Neural progenitor cell (in vitro differentiated cells): ENCODE measurements around the gene BBS9. TPM values are rescaled to one million over a fixed set of nuclear protein-coding genes. Genes with fewer than 3 reads are reported as not detected.

Source experiments
- DNase-seq: peaks from one replicate; pipeline ENCODE4 v3.0.0-alpha.2; 2016; ENCODE audit warnings: low spot score
- H2AFZ ChIP-seq: fragments of 200-600 bp; sonication (generic); replicated peaks from 2 replicates; pipeline ENCODE4 v1.6.1; 2016; ENCODE audit warnings: antibody characterized with exemption
- H3F3A ChIP-seq: fragments of 200-600 bp; sonication (generic); 2 replicates; pipeline ENCODE4 v1.6.1; 2016; ENCODE audit warnings: antibody characterized with exemption, low read depth
- H3K27ac ChIP-seq: fragments of 200-600 bp; sonication (generic); 2 replicates; pipeline ENCODE4 v1.5.1; 2016; ENCODE audit warnings: mild to moderate bottlenecking
- H3K27me3 ChIP-seq: fragments of 200-600 bp; sonication (generic); 2 replicates; pipeline ENCODE4 v1.6.1; 2016; ENCODE audit warnings: mild to moderate bottlenecking, moderate library complexity
- H3K36me3 ChIP-seq: fragments of 200-600 bp; sonication (generic); 2 replicates; pipeline ENCODE4 v1.5.1; 2016
- H3K4me1 ChIP-seq: fragments of 200-600 bp; sonication (generic); 2 replicates; pipeline ENCODE4 v1.6.1; 2016; ENCODE audit warnings: mixed run types
- H3K4me2 ChIP-seq: fragments of 200-600 bp; sonication (generic); 2 replicates; pipeline ENCODE4 v1.6.1; 2016
- H3K4me3 ChIP-seq: fragments of 200-600 bp; sonication (generic); 2 replicates; pipeline ENCODE4 v1.5.1; 2016
- H3K79me2 ChIP-seq: fragments of 200-600 bp; sonication (generic); 2 replicates; pipeline ENCODE4 v1.6.1; 2016; ENCODE audit warnings: low read depth
- H3K9ac ChIP-seq: fragments of 200-600 bp; sonication (generic); 2 replicates; pipeline ENCODE4 v1.6.1; 2016
- H3K9me3 ChIP-seq: fragments of 200-600 bp; sonication (generic); 2 replicates; pipeline ENCODE4 v1.5.1; 2016; ENCODE audit warnings: low read depth
- H4K20me1 ChIP-seq: fragments of 200-600 bp; sonication (generic); 2 replicates; pipeline ENCODE4 v1.6.1; 2016; ENCODE audit warnings: low read depth
- H3K27ac Mint-ChIP-seq: 3 replicates; pipeline ENCODE4 v1.8.0; 2021; ENCODE audit warnings: mixed read lengths
- H3K27me3 Mint-ChIP-seq: 2 replicates; pipeline ENCODE4 v1.8.0; 2022; ENCODE audit warnings: low read depth, mild to moderate bottlenecking, inconsistent platforms, moderate library complexity, mixed read lengths; ENCODE audit not compliant: insufficient read depth
- H3K36me3 Mint-ChIP-seq: 3 replicates; pipeline ENCODE4 v1.8.0; 2021; ENCODE audit warnings: mixed read lengths
- H3K4me1 Mint-ChIP-seq: 3 replicates; pipeline ENCODE4 v1.8.0; 2021; ENCODE audit warnings: mixed read lengths
- H3K4me3 Mint-ChIP-seq: 3 replicates; pipeline ENCODE4 v1.8.0; 2021; ENCODE audit warnings: mild to moderate bottlenecking, moderate library complexity, mixed read lengths
- H3K9me3 Mint-ChIP-seq: 3 replicates; pipeline ENCODE4 v1.8.0; 2020; ENCODE audit warnings: mixed read lengths
- CTCF ChIP-seq: fragments of 200-600 bp; sonication (generic); IDR thresholded peaks from 2 replicates; pipeline ENCODE4 v1.5.1; 2017; ENCODE audit warnings: antibody characterized with exemption, mild to moderate bottlenecking
- EZH2 ChIP-seq: fragments of 200-600 bp; sonication (generic); IDR thresholded peaks from 2 replicates; pipeline ENCODE4 v1.6.1; 2017; ENCODE audit warnings: antibody characterized with exemption, mild to moderate bottlenecking, moderate library complexity
- EZH2phosphoT487 ChIP-seq: fragments of 200-600 bp; sonication (generic); IDR thresholded peaks from 2 replicates; pipeline ENCODE4 v1.6.1; 2017; ENCODE audit warnings: antibody characterized with exemption
- total RNA-seq: library from RNA; depleted of rRNA; stranded (reverse); fragments of >200 nt; gene quantifications from 2 replicates; pipeline ENCODE4 v1.2.3, GENCODE V29; 2015; ENCODE audit warnings: low replicate concordance

The BBS9 gene
- total RNA-seq, 1 donor from 2014 or later: 40.3 TPM

- Histone ChIP-seq H3K4me2 (no peak overlapping the region), H4K20me1 (no peaks in the 10 kb centered on the region), H3K27ac (no peak overlapping the region), H3K36me3 (no peaks in the 10 kb centered on the region), H3K79me2 (no peaks in the 10 kb centered on the region), H3K4me1 (no peaks in the 10 kb centered on the region), H3K4me3 (no peak overlapping the region), H3K27me3 (no peaks in the 10 kb centered on the region), H2AFZ (no peak overlapping the region), H3K9ac (no peak overlapping the region), H3F3A (no peaks in the 10 kb centered on the region), H3K9me3 (no peaks in the 10 kb centered on the region)
- peaks cover 8% of the 10 kb centered on the region for H3K27me3 Mint-ChIP-seq
- no peaks in the 10 kb centered on the region for H3K36me3 Mint-ChIP-seq
- no peak overlapping the region for H3K4me3 Mint-ChIP-seq
- TF ChIP-seq EZH2 (no peak), EZH2phosphoT487 (no peak), CTCF (no peak)
- no peaks in the 10 kb centered on the region for H3K9me3 Mint-ChIP-seq
- H3K27ac Mint-ChIP-seq: no peak overlapping the region
- no peak for DNase-seq
- no peaks in the 10 kb centered on the region for H3K4me1 Mint-ChIP-seq
Observed at GRCh38 chr7:33504266-33504665, 374.9 kb downstream of the BBS9 start.

GRCh38 chr7:33509206-33509605 is 379.8 kb downstream of the BBS9 start:
- Histone ChIP-seq H3F3A (no peaks in the 10 kb centered on the region), H3K27me3 (no peaks in the 10 kb centered on the region), H3K9ac (no peak overlapping the region), H3K79me2 (no peaks in the 10 kb centered on the region), H3K27ac (no peak overlapping the region), H3K9me3 (no peaks in the 10 kb centered on the region), H3K4me3 (no peak overlapping the region), H3K4me2 (no peak overlapping the region), H2AFZ (no peak overlapping the region), H4K20me1 (no peaks in the 10 kb centered on the region), H3K4me1 (no peaks in the 10 kb centered on the region), H3K36me3 (no peaks in the 10 kb centered on the region)
- H3K4me1 Mint-ChIP-seq: no peaks in the 10 kb centered on the region
- TF ChIP-seq EZH2 (no peak), EZH2phosphoT487 (no peak), CTCF (no peak)
- no peaks in the 10 kb centered on the region for H3K9me3 Mint-ChIP-seq
- H3K36me3 Mint-ChIP-seq: no peaks in the 10 kb centered on the region
- DNase-seq: no peak
- H3K27ac Mint-ChIP-seq: no peak overlapping the region
- H3K27me3 Mint-ChIP-seq: peaks cover 3% of the 10 kb centered on the region
- H3K4me3 Mint-ChIP-seq: no peak overlapping the region

- no peak overlapping the region for H3K4me2 ChIP-seq
- H3K36me3 ChIP-seq: no peaks in the 10 kb centered on the region
- no peaks in the 10 kb centered on the region for H3K79me2 ChIP-seq
- Mint-ChIP-seq H3K4me3 (no peak overlapping the region), H3K27ac (no peak overlapping the region), H3K36me3 (no peaks in the 10 kb centered on the region), H3K4me1 (no peaks in the 10 kb centered on the region), H3K9me3 (no peaks in the 10 kb centered on the region), H3K27me3 (peaks cover 3% of the 10 kb centered on the region)
- no peak overlapping the region for H3K9ac ChIP-seq
- no peak overlapping the region for H3K4me3 ChIP-seq
- no peak for DNase-seq
- H2AFZ ChIP-seq: no peak overlapping the region
- no peaks in the 10 kb centered on the region for H3K9me3 ChIP-seq
- H3K27ac ChIP-seq: no peak overlapping the region
- H3K4me1 ChIP-seq: no peaks in the 10 kb centered on the region
- no peak for TF ChIP-seq EZH2phosphoT487
- TF ChIP-seq CTCF: no peak
- no peak for TF ChIP-seq EZH2
- H4K20me1 ChIP-seq: no peaks in the 10 kb centered on the region
- H3K27me3 ChIP-seq: no peaks in the 10 kb centered on the region
- H3F3A ChIP-seq: no peaks in the 10 kb centered on the region
Observed at GRCh38 chr7:33511778-33512177, 382.4 kb downstream of the BBS9 start.

GRCh38 chr7:33516568-33516967 is 387.2 kb downstream of the BBS9 start:
- no peaks in the 10 kb centered on the region for H3K36me3 Mint-ChIP-seq
- H3K27me3 ChIP-seq: no peaks in the 10 kb centered on the region
- no peak overlapping the region for H3K9ac ChIP-seq
- TF ChIP-seq CTCF (no peak), EZH2phosphoT487 (no peak), EZH2 (no peak)
- no peaks in the 10 kb centered on the region for H3K36me3 ChIP-seq
- H3K4me1 Mint-ChIP-seq: no peaks in the 10 kb centered on the region
- no peaks in the 10 kb centered on the region for H3K79me2 ChIP-seq
- H3K27ac Mint-ChIP-seq: no peak overlapping the region
- peaks cover 3% of the 10 kb centered on the region for H3K27me3 Mint-ChIP-seq
- no peak overlapping the region for H3K27ac ChIP-seq
- no peaks in the 10 kb centered on the region for H3K9me3 Mint-ChIP-seq
- no peaks in the 10 kb centered on the region for H3F3A ChIP-seq
- no peaks in the 10 kb centered on the region for H3K4me1 ChIP-seq
- no peaks in the 10 kb centered on the region for H3K9me3 ChIP-seq
- H3K4me2 ChIP-seq: no peak overlapping the region
- no peaks in the 10 kb centered on the region for H4K20me1 ChIP-seq
- H2AFZ ChIP-seq: no peak overlapping the region
- H3K4me3 ChIP-seq: no peak overlapping the region
- H3K4me3 Mint-ChIP-seq: no peak overlapping the region
- no peak for DNase-seq
